Neural cell (in vitro differentiated cells): ENCODE measurements around the gene COL4A4.

Source experiments
- EZH2 ChIP-seq: fragments of 200-600, 300-800 bp; shearing (Covaris generic), sonication (generic); IDR thresholded peaks from 2 replicates; pipeline ENCODE4 v1.6.1; 2014; ENCODE audit warnings: antibody characterized with exemption, low read length, borderline replicate concordance, mild to moderate bottlenecking; ENCODE audit not compliant: insufficient read depth, poor library complexity, severe bottlenecking
- POLR2AphosphoS5 ChIP-seq: IDR thresholded peaks from 2 replicates; pipeline ENCODE4 v1.6.1; 2012
- TF ChIP-seq, protein P1 (sequence below): fragments of 450-650 bp; IDR thresholded peaks from 2 replicates; pipeline ENCODE4 v1.5.1; 2014; ENCODE audit warnings: antibody characterized with exemption, mild to moderate bottlenecking, moderate library complexity; ENCODE audit not compliant: poor library complexity, severe bottlenecking
- TF ChIP-seq, protein P2 (sequence below): IDR thresholded peaks from 2 replicates; pipeline ENCODE4 v1.6.1; 2012; ENCODE audit warnings: borderline replicate concordance

DNA sequence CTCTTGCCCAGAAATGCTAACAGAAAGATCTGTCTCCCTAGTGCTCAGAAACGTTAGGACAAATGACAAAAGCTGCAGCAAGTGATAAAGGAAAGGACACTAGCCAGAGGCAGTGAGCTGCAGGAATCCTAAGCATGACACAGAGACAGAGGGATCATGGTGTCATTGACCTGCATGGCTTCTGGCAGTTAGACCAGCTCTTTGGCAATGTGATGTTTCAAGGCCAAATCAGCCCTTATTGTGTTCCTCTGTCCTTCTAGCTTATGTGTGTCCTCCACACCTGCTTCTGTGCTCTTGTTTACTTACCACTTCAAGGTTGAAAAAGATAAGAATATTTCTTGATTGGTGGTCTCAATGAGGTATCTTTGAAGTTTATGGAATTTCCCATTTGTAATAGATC lies 207.3 kb downstream of the COL4A4 start:
- TF ChIP-seq POLR2AphosphoS5 (no peak), EZH2 (no peak)
- TF ChIP-seq, protein P1, sequence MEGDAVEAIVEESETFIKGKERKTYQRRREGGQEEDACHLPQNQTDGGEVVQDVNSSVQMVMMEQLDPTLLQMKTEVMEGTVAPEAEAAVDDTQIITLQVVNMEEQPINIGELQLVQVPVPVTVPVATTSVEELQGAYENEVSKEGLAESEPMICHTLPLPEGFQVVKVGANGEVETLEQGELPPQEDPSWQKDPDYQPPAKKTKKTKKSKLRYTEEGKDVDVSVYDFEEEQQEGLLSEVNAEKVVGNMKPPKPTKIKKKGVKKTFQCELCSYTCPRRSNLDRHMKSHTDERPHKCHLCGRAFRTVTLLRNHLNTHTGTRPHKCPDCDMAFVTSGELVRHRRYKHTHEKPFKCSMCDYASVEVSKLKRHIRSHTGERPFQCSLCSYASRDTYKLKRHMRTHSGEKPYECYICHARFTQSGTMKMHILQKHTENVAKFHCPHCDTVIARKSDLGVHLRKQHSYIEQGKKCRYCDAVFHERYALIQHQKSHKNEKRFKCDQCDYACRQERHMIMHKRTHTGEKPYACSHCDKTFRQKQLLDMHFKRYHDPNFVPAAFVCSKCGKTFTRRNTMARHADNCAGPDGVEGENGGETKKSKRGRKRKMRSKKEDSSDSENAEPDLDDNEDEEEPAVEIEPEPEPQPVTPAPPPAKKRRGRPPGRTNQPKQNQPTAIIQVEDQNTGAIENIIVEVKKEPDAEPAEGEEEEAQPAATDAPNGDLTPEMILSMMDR, result no peak
- TF ChIP-seq, protein P2, sequence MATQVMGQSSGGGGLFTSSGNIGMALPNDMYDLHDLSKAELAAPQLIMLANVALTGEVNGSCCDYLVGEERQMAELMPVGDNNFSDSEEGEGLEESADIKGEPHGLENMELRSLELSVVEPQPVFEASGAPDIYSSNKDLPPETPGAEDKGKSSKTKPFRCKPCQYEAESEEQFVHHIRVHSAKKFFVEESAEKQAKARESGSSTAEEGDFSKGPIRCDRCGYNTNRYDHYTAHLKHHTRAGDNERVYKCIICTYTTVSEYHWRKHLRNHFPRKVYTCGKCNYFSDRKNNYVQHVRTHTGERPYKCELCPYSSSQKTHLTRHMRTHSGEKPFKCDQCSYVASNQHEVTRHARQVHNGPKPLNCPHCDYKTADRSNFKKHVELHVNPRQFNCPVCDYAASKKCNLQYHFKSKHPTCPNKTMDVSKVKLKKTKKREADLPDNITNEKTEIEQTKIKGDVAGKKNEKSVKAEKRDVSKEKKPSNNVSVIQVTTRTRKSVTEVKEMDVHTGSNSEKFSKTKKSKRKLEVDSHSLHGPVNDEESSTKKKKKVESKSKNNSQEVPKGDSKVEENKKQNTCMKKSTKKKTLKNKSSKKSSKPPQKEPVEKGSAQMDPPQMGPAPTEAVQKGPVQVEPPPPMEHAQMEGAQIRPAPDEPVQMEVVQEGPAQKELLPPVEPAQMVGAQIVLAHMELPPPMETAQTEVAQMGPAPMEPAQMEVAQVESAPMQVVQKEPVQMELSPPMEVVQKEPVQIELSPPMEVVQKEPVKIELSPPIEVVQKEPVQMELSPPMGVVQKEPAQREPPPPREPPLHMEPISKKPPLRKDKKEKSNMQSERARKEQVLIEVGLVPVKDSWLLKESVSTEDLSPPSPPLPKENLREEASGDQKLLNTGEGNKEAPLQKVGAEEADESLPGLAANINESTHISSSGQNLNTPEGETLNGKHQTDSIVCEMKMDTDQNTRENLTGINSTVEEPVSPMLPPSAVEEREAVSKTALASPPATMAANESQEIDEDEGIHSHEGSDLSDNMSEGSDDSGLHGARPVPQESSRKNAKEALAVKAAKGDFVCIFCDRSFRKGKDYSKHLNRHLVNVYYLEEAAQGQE, result no peak
